CD14-positive monocyte (primary cell): Measurements from ENCODE around the gene KRTAP5-6. TPM values are rescaled to one million over a fixed set of nuclear protein-coding genes. Genes with fewer than 3 reads are reported as not detected.

ENCODE experiments used
- DNase-seq, 3 donors: peaks; one replicate each; pipeline ENCODE4 v3.0.0-alpha.2; 2011 to 2022
- H2AFZ ChIP-seq: 2 replicates; pipeline ENCODE4 v1.6.0; 2012; ENCODE audit warnings: mild to moderate bottlenecking, low read depth, low read length, inconsistent platforms; ENCODE audit not compliant: insufficient read depth, poor library complexity, severe bottlenecking
- H3K27ac ChIP-seq, 2 donors: 1 replicate in 1 of 2; 2 replicates in 1 of 2; pipeline ENCODE4 v1.5.1; 2012 to 2013; ENCODE audit warnings: low read length in 2 of 2, control low read depth in 1 of 2, inconsistent platforms in 1 of 2, low read depth in 1 of 2, mild to moderate bottlenecking in 1 of 2
- H3K27me3 ChIP-seq, 2 donors: one replicate each; pipeline versions ENCODE4 v1.6.0 to v1.6.1; 2011 to 2013; ENCODE audit warnings: low read length in 2 of 2; ENCODE audit not compliant: control insufficient read depth in 2 of 2, insufficient read depth in 2 of 2
- H3K36me3 ChIP-seq, 2 donors: replicated peaks in 1 of 2; 1 replicate in 1 of 2; 2 replicates in 1 of 2; pipeline versions ENCODE4 v1.5.1 to v1.6.1; 2012 to 2013; ENCODE audit warnings: low read length in 2 of 2, control low read depth in 1 of 2, inconsistent platforms in 1 of 2, mild to moderate bottlenecking in 1 of 2; ENCODE audit not compliant: insufficient read depth in 2 of 2, control insufficient read depth in 1 of 2
- H3K4me1 ChIP-seq, 2 donors: 1 replicate in 1 of 2; 2 replicates in 1 of 2; pipeline versions ENCODE4 v1.5.1 to v1.6.1; 2012 to 2013; ENCODE audit warnings: low read length in 2 of 2, control low read depth in 1 of 2, inconsistent platforms in 1 of 2, mild to moderate bottlenecking in 1 of 2, moderate library complexity in 1 of 2; ENCODE audit not compliant: insufficient read depth in 2 of 2, control insufficient read depth in 1 of 2
- H3K4me2 ChIP-seq: replicated peaks from 2 replicates; pipeline ENCODE3; 2012; ENCODE audit warnings: low read length, moderate library complexity, mild to moderate bottlenecking; ENCODE audit not compliant: poor library complexity, severe bottlenecking; ENCODE audit errors: extremely low read depth
- H3K4me3 ChIP-seq, 3 experiments: fragments of 200-600 bp in 1 of 3; sonication (generic) in 1 of 3; replicated peaks in 1 of 3; 1 replicate in 2 of 3; 2 replicates in 1 of 3; pipeline ENCODE4 v1.5.1; 2011 to 2013; ENCODE audit warnings: low read length in 3 of 3, mild to moderate bottlenecking in 3 of 3, control low read depth in 2 of 3, low read depth in 2 of 3, inconsistent platforms in 1 of 3, moderate library complexity in 1 of 3
- H3K79me2 ChIP-seq: 2 replicates; pipeline ENCODE4 v1.6.0; 2012; ENCODE audit warnings: mild to moderate bottlenecking, control low read depth, inconsistent platforms, low read length, moderate library complexity; ENCODE audit not compliant: insufficient read depth
- H3K9ac ChIP-seq: 2 replicates; pipeline ENCODE4 v1.6.0; 2017; ENCODE audit warnings: low read length, mild to moderate bottlenecking; ENCODE audit not compliant: insufficient read depth, poor library complexity, severe bottlenecking
- H3K9me3 ChIP-seq, 2 donors: replicated peaks in 1 of 2; 1 replicate in 1 of 2; 2 replicates in 1 of 2; pipeline versions ENCODE4 v1.5.1 to v1.6.1; 2012 to 2013; ENCODE audit warnings: low read length in 2 of 2, control low read depth in 1 of 2; ENCODE audit not compliant: control insufficient read depth in 1 of 2, insufficient read depth in 1 of 2
- H4K20me1 ChIP-seq: 2 replicates; pipeline ENCODE4 v1.6.0; 2012; ENCODE audit warnings: mild to moderate bottlenecking, low read length, control low read depth, moderate library complexity; ENCODE audit not compliant: insufficient read depth
- H3K27ac Mint-ChIP-seq, 7 donors: one replicate each; pipeline ENCODE4 v1.8.0; 2020; ENCODE audit warnings: mild to moderate bottlenecking in 7 of 7, mixed read lengths in 7 of 7, moderate library complexity in 6 of 7, inconsistent platforms in 2 of 7
- H3K27me3 Mint-ChIP-seq, 3 donors: one replicate each; pipeline ENCODE4 v1.8.0; 2021 to 2022; ENCODE audit warnings: low read depth in 3 of 3, mild to moderate bottlenecking in 3 of 3, mixed read lengths in 3 of 3, moderate library complexity in 3 of 3, inconsistent platforms in 1 of 3
- H3K36me3 Mint-ChIP-seq, 2 donors: one replicate each; pipeline ENCODE4 v1.8.0; 2020; ENCODE audit warnings: mixed read lengths in 2 of 2, inconsistent platforms in 1 of 2, mild to moderate bottlenecking in 1 of 2
- H3K4me1 Mint-ChIP-seq: one replicate; pipeline ENCODE4 v1.8.0; 2020; ENCODE audit warnings: mild to moderate bottlenecking, mixed read lengths
- H3K4me3 Mint-ChIP-seq, 2 donors: one replicate each; pipeline ENCODE4 v1.8.0; 2020; ENCODE audit warnings: mild to moderate bottlenecking in 2 of 2, mixed read lengths in 2 of 2, moderate library complexity in 1 of 2
- H3K9me3 Mint-ChIP-seq, 7 donors: one replicate each; pipeline ENCODE4 v1.8.0; 2020 to 2022; ENCODE audit warnings: mixed read lengths in 7 of 7, mild to moderate bottlenecking in 6 of 7, moderate library complexity in 6 of 7, inconsistent platforms in 2 of 7
- WGBS: methylation state at CpG from one replicate; pipeline ENCODE4 v1.1.5; 2013; ENCODE audit warnings: missing lambda C conversion rate; ENCODE audit not compliant: insufficient coverage; 5-methylcytosine and 5-hydroxymethylcytosine counted together
- intact Hi-C, 2 donors: fragments of 100-400 bp; cut with micrococcal nuclease; formaldehyde crosslinking; loops; one replicate each; pipeline versions ENCODE4 v1.15.0 to v1.15.1; 2023
- polyA plus RNA-seq, 3 donors: library from polyadenylated mRNA; depleted of rRNA in 1 of 3; unstranded in 2 of 3; stranded (reverse) in 1 of 3; fragments of 300-500 nt in 2 of 3; fragments of >200 nt in 1 of 3; fragmentation: Illumina TruSeq in 2 of 3; gene quantifications; 1 replicate in 2 of 3; 2 replicates in 1 of 3; pipeline ENCODE4 v1.2.3, GENCODE V29; 2012 to 2021
- TF ChIP-seq, protein P1 (sequence below): fragments of 200-600 bp; IDR thresholded peaks from one replicate; pipeline ENCODE4 v1.8.0; 2022; ENCODE audit warnings: antibody characterized with exemption, mild to moderate bottlenecking

The KRTAP5-6 gene
- polyA plus RNA-seq, 3 donors: not detected

DNA sequence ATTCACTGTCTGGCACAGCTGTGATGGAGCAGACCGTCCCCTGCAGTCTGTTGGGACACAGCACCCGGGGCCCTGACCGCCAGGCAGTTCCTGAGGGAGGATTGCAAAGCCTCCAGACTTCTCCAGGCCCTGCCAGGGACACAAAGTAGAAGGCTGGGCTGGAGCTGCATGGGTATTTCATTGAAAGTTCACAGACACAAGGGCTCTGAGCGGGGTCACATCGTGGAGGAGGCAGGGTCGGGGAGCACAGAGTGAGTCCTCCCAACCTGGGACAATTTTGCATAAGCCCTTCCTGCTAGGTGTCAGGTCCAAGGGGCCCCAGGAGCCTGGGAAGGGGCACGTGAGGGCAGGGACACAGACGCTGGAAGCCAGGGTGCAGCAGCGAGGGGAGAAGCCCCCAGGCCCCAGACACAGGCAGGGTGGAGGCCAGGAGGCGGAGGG lies 37.7 kb downstream of the KRTAP5-6 start:
- H3K4me1 ChIP-seq: peaks cover 0 to 4% of the 10 kb centered on the region in 2 donors
- intact Hi-C loops: no loop called here
- Mint-ChIP-seq H3K4me1 (peaks cover 9% of the 10 kb centered on the region), H3K27ac (no peak overlapping the region), H3K36me3 (peaks cover 3% of the 10 kb centered on the region in 2 donors), H3K27me3 (peaks cover 55 to 77% (median 75%) of the 10 kb centered on the region in 3 donors), H3K4me3 (no peak overlapping the region), H3K9me3 (peaks cover 19 to 34% (median 24%) of the 10 kb centered on the region in 7 donors)
- H3K9ac ChIP-seq: no peak overlapping the region
- 42% methylated on average over 10 of the region's 10 CpGs for WGBS
- no peak overlapping the region for H3K4me2 ChIP-seq
- TF ChIP-seq, protein P1, sequence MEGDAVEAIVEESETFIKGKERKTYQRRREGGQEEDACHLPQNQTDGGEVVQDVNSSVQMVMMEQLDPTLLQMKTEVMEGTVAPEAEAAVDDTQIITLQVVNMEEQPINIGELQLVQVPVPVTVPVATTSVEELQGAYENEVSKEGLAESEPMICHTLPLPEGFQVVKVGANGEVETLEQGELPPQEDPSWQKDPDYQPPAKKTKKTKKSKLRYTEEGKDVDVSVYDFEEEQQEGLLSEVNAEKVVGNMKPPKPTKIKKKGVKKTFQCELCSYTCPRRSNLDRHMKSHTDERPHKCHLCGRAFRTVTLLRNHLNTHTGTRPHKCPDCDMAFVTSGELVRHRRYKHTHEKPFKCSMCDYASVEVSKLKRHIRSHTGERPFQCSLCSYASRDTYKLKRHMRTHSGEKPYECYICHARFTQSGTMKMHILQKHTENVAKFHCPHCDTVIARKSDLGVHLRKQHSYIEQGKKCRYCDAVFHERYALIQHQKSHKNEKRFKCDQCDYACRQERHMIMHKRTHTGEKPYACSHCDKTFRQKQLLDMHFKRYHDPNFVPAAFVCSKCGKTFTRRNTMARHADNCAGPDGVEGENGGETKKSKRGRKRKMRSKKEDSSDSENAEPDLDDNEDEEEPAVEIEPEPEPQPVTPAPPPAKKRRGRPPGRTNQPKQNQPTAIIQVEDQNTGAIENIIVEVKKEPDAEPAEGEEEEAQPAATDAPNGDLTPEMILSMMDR: no peak
- no peak for DNase-seq
- peaks cover 4 to 63% of the 10 kb centered on the region in 2 donors for H3K27me3 ChIP-seq
- peaks cover 20 to 25% of the 10 kb centered on the region in 2 donors for H3K9me3 ChIP-seq
- no peaks in the 10 kb centered on the region for H4K20me1 ChIP-seq
- H3K79me2 ChIP-seq: no peaks in the 10 kb centered on the region
- no peak overlapping the region for H3K4me3 ChIP-seq
- H3K27ac ChIP-seq: no peak overlapping the region
- no peak overlapping the region for H2AFZ ChIP-seq
- no peaks in the 10 kb centered on the region for H3K36me3 ChIP-seq

DNA sequence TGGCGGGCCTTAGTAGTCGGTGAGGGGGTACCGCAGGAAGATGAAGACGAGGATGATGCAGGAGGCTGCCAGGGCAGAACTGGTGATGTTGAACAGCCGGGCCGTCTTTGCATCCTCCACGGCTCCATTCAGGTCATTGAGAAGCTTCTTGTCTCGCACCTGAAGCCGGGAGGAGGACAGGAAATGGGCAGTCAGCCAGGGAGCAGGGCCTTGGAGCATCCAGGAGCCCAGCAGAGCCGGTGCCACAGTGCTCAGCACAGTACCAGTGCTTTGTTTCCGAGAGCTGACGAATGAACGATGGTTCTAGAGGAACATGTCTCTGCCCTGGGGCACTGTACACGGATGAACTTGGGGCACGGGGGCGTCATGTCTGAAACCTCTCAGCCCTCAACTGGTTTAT lies 38.3 kb downstream of the KRTAP5-6 start:
- Mint-ChIP-seq H3K4me3 (peak overlapping the region in 1 of 2 donors; percentile 19), H3K4me1 (peaks cover 7% of the 10 kb centered on the region), H3K9me3 (peaks cover 19 to 35% (median 24%) of the 10 kb centered on the region in 7 donors), H3K27ac (no peak overlapping the region), H3K27me3 (peaks cover 54 to 77% (median 73%) of the 10 kb centered on the region in 3 donors), H3K36me3 (peaks cover 3% of the 10 kb centered on the region in 2 donors)
- no peak for DNase-seq
- Histone ChIP-seq H3K79me2 (no peaks in the 10 kb centered on the region), H3K4me3 (no peak overlapping the region), H3K27me3 (peaks cover 2 to 58% of the 10 kb centered on the region in 2 donors), H3K9ac (no peak overlapping the region), H3K36me3 (no peaks in the 10 kb centered on the region), H3K4me2 (no peak overlapping the region), H3K9me3 (peaks cover 20 to 25% of the 10 kb centered on the region in 2 donors), H2AFZ (no peak overlapping the region), H4K20me1 (no peaks in the 10 kb centered on the region), H3K4me1 (peaks cover 0 to 4% of the 10 kb centered on the region in 2 donors), H3K27ac (no peak overlapping the region)
- 92% methylated on average over 13 of the region's 16 CpGs for WGBS
- intact Hi-C loops: no loop called here
- TF ChIP-seq, protein P1: no peak
